Left renal cortex interstitium (tissue), 4 donors: Measurements from ENCODE around the gene SRGAP2C. TPM values are rescaled to one million over a fixed set of nuclear protein-coding genes. Genes with fewer than 3 reads are reported as not detected.
"Not testable (repeated sequence)": the region's sequence is repeated elsewhere in the genome, so short reads cannot be mapped to it uniquely, and the experiment has no call there.

ENCODE experiments used
- DNase-seq, 4 donors: peaks; one replicate each; pipeline ENCODE4 v3.0.0-alpha.2; 2013; ENCODE audit warnings: low read depth in 4 of 4, low spot score in 2 of 4, missing footprints in 1 of 4
- polyA plus RNA-seq, 4 donors: library from polyadenylated mRNA; unstranded; fragments of 120-200 nt; gene quantifications; one replicate each; pipeline ENCODE4 v1.2.1, GENCODE V29; 2013; ENCODE audit not compliant: insufficient read length in 4 of 4

SRGAP2C gene
- polyA plus RNA-seq, 4 donors: 16.1 to 23.3 (median 21.1) TPM

GRCh38 chr1:121321660-121322059, 136.9 kb downstream of the SRGAP2C start:
- not testable (repeated sequence) for DNase-seq

- DNase-seq: not testable (repeated sequence)
Observed at GRCh38 chr1:121324726-121325125, 140.0 kb downstream of the SRGAP2C start.

DNA sequence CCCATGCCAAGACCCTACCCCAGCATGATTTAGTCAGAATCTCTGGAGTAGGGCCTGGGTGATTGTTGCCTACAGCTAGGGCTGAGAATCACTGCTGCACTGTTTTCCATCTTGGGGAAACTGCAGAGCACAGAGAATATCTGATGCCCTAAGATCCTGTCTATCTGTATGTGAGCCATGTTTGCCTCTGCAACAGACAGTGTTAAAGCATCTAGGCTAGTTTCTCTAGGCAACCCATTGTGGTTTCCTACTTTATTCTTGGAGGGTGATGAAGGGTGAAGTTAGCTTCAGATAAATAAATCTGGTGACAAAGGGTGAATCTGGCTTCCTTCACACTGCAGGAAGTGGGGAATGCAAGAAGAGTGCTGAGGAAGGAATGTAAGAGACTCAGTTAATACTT, 147.4 kb downstream of the SRGAP2C start:
- not testable (repeated sequence) for DNase-seq

DNA sequence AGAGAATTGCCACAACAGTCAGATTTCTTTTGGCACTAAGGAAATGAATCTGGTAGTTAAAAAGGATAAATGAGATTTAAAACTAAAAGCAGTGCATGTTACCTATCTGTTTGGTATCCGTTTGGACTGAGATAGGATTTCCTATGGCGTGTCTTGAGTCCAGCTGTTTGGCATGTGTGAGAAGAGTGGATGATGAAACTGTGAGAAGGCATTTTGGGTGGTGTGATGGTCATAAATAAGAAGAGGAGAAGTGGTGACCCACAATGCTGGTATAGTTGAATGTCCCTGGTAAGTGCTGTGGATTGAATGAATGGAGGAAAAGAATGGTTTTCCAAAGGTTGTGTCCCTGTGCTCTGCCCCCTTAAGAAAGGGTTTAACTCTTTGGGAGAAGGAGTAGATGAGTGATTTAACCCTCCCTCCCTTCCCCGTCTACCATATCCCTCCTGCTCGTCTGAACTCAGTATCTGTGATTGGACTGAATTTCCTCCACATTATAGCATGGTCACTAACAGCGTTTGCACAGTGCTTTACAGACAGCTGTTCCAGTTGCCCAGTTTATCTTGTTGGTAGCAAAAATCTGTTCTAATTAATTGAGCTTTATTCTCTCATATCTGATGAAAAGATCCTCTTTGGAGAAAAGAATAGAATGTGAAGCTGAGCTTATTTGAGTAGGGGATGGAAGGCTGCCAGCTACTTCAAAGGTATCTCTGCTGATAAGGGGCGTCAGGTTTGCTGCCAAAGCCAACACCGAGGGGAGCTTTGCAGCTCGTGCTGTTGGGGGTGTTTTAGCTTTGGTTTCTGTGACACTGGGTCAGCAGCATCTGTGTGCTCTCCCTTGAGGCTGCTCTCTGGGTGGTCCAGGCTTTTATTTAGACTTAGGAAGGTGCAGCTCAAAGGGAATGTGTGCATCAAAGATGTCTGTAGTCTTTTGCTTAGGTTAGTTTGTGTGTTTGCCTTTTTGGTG, 148.1 kb downstream of the SRGAP2C start:
- DNase-seq: not testable (repeated sequence)

GRCh38 chr1:121337958-121338357, 153.2 kb downstream of the SRGAP2C start:
- DNase-seq: not testable (repeated sequence)

DNA sequence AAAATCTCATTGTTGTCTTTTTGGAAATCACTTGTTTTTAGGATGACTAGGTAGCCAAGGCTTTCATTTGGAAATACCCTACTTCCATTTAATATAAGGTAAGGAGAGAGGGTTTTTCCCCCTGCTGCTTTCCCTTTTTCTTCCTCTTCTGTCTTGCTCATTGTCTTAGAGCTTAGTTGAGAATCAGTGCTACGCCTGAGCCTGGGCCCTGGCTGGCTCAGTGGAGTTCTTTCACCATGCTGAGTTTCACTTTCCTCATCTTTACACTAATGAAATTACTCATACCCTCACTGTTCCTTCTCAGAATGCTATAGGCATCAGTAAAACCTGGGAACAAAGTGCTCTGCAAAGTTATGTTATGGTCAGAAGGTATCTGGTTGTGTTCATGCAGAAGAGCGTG, 154.8 kb downstream of the SRGAP2C start:
- DNase-seq: not testable (repeated sequence)

DNA sequence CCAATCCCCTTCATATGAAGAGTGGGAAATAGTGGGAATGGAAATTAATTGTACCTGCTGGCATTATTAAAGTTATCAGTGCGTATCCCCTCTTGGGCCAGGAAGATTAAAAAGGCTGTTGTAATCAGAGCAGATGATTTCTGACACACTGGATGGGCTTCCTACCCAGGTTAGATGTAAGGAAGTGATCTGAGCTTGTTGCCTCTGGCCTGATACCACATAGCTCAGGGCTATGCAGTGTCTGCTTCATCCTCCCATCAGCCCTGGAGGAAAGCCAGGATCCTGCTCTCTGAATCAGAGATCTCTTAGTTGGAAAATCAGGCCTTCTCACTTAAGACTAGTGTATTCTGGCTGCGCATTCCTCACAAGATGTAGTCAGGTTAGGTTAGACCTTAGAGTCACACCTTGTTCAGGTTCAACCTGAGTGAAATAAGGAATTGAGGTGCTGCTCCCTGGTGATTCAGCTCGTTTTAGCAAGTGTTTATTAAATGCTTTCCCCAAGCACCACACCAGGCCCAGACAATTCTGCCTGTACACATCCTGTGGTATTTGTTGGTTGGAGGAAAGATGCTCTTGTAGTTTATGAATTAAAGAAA, 158.6 kb downstream of the SRGAP2C start:
- not testable (repeated sequence) for DNase-seq

GRCh38 chr1:121344355-121344754, 159.6 kb downstream of the SRGAP2C start:
- DNase-seq: not testable (repeated sequence)

- DNase-seq: not testable (repeated sequence)
Observed at GRCh38 chr1:121346654-121347053, 161.9 kb downstream of the SRGAP2C start.

DNA sequence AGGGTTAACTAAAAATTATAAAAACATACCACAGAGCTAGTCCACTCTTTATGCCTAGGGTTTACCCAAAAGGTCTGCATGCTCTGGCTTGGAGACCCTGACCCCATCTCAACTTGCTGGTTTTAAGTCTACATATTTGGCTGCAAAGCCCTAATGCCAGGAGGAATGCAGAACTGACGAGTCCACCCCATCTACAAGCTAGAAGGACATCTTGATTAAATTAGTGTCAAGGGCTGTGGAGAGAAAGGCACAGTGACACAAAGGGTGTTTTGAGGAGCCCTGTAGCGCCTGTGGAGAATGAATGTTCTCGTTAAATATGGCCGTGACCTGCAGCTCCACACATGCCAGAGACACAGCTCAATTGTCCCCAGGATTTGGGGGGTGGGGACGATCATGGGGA, 162.7 kb downstream of the SRGAP2C start:
- not testable (repeated sequence) for DNase-seq

DNA sequence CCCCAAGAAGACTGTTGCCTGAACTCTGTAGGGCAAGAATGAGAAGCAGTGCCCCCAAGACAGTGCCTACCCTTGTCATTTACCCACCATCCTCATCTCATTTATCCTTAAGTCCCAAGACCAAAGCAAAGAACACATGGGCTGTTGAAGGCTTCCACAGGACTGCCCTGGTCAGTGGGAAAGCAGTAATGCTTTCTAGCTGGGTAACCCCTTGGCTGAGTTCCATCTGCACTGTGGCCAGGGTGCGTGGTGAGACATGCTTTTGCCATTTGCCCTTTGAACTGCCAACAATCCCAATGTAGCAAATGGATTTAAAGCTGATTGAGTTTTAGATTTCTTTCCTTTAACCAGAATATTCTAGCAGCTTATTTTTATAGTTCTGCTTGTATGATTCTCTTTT, 163.3 kb downstream of the SRGAP2C start:
- not testable (repeated sequence) for DNase-seq

GRCh38 chr1:121349332-121349967, 164.7 kb downstream of the SRGAP2C start:
- DNase-seq: not testable (repeated sequence)

GRCh38 chr1:121355711-121356420, 171.1 kb downstream of the SRGAP2C start:
- not testable (repeated sequence) for DNase-seq

DNA sequence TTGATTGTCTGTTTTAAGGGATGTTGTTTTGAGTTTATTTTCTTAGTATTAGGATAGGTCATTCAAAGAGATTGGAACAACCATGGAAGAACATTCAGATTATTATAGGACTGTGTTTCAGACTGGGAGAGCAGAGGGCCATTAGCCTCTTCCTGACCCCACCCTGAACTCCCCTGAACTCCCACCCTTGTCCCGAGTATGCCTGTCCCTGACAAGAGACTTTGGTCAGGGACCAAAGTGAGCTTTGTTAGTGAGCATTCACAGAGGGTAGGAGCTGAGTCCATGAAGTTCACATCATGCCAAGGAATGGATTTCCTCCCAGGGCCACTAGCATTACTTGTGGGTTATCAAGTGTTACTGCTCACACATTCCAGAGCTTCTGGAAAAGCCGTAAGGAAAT, 172.0 kb downstream of the SRGAP2C start:
- DNase-seq: not testable (repeated sequence)

GRCh38 chr1:121360531-121360930, 175.8 kb downstream of the SRGAP2C start:
- DNase-seq: not testable (repeated sequence)

DNA sequence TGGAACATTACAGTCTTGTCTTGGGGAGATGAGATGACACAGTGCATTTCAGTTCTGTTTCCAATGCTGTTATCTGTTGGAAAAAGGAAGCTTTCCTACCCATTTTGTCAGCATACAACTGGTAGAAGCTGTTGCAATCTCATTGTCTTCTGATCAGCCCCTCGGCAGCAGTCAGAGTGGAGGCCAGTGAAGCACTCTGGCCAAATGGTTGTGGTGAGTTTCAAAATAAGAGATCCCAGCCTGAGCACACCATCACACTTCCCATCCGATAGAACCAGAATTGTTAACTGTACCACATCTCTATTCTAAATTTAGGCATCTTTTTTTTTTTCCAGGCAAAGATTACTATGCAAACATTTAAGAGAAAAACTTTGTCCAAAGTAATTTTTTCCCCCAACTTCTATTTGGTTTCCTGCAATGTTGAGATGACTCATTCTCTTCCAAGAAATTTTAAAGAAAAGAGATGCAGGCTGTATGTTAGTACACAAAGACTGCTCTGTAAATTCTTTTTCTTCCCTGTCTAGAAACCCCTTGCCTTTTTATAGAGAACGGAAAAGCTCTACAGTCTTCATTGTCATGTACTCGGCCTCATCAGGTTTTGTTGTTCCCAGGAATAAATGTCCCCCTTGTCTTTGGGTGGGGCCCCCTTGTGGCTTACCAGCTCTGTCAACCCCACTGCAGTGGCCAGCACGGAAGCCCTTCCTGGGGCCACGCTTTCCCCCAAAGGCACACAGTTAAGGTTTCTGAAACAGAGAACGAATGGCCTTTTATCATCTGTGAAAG, 176.9 kb downstream of the SRGAP2C start:
- not testable (repeated sequence) for DNase-seq

DNA sequence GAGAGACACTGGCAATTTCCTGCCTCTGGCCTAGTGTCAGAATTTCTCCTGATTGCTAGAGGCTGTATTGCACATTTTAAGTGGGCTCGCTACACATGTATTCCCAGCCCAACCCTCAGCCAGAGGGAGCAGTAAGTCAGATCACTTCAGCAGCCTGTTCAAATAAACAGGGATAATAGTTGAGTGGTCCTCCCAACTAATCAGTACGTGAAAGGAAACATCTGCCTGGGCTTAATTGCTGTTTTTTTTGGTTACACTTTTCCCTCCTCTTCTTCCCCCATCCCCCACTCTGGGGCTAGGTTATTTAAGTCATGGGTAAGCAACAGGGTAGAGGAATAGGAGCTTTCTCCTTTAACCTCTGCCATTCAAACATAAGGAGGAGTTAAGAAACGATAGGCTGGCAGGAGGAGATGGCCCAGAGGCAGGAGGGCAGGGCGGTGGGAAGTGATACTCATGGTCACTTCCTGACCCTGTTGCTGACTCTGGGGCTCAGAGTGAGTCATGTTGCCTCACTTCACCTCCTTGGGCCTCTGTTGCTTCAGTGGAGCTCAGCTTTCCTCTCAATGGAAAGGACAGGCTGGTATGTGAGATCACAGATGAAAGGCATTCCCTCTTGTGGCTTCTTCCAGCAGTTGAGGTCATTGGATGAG, 177.6 kb downstream of the SRGAP2C start:
- not testable (repeated sequence) for DNase-seq

DNA sequence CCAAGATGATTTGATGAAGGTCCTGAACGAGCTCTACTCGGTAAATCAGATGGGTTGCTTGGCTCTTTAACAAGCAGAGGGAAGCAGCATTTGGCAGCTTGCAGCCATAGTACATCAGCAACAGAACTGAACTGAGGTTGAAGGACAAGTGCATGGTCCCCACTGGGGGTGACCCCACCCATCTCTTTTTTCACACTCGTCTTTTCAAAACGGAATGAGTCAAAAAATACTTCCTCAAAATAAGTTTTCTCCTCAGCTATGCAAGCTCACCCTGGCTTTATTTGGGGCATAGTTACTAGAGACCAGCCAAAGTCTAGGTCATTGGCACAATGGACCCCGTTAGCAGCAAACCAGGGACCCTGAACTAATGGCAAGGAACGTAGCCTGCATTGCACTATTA, 180.5 kb downstream of the SRGAP2C start:
- not testable (repeated sequence) for DNase-seq

GRCh38 chr1:121365723-121366122, 180.9 kb downstream of the SRGAP2C start:
- DNase-seq: not testable (repeated sequence)
